ENCODE measurements around the gene DESI1. TPM values are rescaled to one million over a fixed set of nuclear protein-coding genes. Genes with fewer than 3 reads are reported as not detected.

The DESI1 gene
- total and polyA plus RNA-seq, 2 of the 13 experiments (the other 11 are each of a cell fraction or from before 2014, with no cell fraction given): 21.6 to 29.2 TPM

DNA sequence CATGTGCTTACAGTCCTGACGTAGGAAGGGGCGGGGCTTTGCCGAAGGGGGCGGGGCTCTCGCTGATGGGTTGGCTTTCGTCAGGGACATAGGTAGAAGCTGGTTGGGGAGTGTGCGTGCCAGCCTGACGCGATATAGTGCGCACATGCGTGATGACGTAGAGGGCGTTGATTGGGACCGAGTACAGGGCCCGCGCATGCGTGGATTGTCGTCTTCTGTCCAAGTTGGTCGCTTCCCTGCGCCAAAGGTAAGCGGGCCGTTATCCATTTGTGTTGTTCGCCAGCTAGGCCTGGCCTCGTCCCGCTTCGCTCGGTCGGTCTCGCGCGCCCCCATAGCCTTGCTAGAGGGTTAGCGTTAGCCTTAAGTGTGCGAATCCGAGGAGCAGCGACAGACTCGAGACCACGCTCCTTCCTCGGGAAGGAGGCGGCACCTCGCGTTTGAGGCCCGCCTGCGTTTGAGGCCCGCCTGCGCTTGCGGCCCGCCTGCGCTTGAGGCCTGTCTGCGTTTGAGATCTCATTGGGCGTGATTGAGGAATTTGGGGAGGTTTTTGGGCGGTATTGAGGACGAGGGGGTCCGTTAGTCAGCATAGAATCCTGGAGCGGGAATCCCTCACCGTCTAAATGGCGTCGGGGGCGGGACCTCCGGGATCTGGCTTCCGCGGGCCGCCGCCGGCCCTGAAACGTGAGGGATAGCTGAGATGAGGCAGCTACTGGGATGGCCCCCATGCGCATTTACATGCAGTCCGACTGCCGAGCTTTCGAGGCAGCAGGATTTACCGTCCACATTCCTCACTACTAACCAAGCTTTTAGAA is 462 bp upstream of the DESI1 start, which contains the start of gene XRCC6 (continued):
- TF ChIP-seq SOX13 (IDR thresholded peaks at IDR 0.05) (no peak), SOX13 (CRISPR knock-in tag; conservative IDR thresholded peaks at IDR 0.05 in 1 of 2, IDR thresholded peaks at IDR 0.05 in 1 of 2) (no peak), CBX1 (IDR thresholded peaks at IDR 0.05; ENCODE audit: low read depth) (no peak), ONECUT2 (CRISPR knock-in tag; IDR thresholded peaks at IDR 0.05) (0 out of 2 replicates have a peak, but pooled peaks have one; percentile 6), ARNT (IDR thresholded peaks at IDR 0.05) (no peak), GLI4 (CRISPR knock-in tag; IDR thresholded peaks at IDR 0.05; ENCODE audit: borderline replicate concordance) (peak; percentile 84; the same call in 1 of the 2 replicates), AGO2 (optimal IDR thresholded peaks at IDR 0.05; ENCODE audit: low read depth, low read length) (peak; percentile 82), NR1H2 (CRISPR knock-in tag; IDR thresholded peaks at IDR 0.05; ENCODE audit: borderline replicate concordance, low read depth) (peak; percentile 70; the same call in 1 of the 2 replicates), ZNF282 (IDR thresholded peaks at IDR 0.05; ENCODE audit: partially characterized antibody) (no peak), ZNF530 (CRISPR knock-in tag; IDR thresholded peaks at IDR 0.05; ENCODE audit: low read depth) (no peak), MEIS2 (CRISPR knock-in tag; IDR thresholded peaks at IDR 0.05) (no peak), ZNF501 (CRISPR knock-in tag; IDR thresholded peaks at IDR 0.05) (peak; percentile 86), SMARCC2 (IDR thresholded peaks at IDR 0.05) (no peak)
- TF ChIP-seq, protein P1, sequence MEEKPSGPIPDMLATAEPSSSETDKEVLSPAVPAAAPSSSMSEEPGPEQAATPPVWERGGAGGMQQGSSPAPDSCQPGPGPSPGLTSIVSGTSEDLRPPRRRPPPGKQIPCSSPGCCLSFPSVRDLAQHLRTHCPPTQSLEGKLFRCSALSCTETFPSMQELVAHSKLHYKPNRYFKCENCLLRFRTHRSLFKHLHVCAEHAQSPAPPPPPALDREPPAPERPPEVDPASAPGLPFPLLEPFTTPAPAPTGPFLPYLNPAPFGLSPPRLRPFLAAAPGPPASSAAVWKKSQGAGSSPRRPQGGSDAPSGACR (CRISPR knock-in tag; IDR thresholded peaks at IDR 0.05): peak; percentile 98
- TF ChIP-seq, protein P2, sequence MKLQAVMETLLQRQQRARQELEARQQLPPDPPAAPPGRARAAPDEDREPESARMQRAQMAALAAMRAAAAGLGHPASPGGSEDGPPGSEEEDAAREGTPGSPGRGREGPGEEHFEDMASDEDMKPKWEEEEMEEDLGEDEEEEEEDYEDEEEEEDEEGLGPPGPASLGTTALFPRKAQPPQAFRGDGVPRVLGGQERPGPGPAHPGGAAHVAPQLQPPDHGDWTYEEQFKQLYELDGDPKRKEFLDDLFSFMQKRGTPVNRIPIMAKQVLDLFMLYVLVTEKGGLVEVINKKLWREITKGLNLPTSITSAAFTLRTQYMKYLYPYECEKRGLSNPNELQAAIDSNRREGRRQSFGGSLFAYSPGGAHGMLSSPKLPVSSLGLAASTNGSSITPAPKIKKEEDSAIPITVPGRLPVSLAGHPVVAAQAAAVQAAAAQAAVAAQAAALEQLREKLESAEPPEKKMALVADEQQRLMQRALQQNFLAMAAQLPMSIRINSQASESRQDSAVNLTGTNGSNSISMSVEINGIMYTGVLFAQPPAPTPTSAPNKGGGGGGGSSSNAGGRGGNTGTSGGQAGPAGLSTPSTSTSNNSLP (IDR thresholded peaks at IDR 0.05; ENCODE audit: low read depth, low read length): no peak
- TF ChIP-seq, protein P3, sequence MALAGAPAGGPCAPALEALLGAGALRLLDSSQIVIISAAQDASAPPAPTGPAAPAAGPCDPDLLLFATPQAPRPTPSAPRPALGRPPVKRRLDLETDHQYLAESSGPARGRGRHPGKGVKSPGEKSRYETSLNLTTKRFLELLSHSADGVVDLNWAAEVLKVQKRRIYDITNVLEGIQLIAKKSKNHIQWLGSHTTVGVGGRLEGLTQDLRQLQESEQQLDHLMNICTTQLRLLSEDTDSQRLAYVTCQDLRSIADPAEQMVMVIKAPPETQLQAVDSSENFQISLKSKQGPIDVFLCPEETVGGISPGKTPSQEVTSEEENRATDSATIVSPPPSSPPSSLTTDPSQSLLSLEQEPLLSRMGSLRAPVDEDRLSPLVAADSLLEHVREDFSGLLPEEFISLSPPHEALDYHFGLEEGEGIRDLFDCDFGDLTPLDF (CRISPR knock-in tag; IDR thresholded peaks at IDR 0.05): 0 out of 2 replicates have a peak, but pooled peaks have one; percentile 71
- TF ChIP-seq, protein P4, sequence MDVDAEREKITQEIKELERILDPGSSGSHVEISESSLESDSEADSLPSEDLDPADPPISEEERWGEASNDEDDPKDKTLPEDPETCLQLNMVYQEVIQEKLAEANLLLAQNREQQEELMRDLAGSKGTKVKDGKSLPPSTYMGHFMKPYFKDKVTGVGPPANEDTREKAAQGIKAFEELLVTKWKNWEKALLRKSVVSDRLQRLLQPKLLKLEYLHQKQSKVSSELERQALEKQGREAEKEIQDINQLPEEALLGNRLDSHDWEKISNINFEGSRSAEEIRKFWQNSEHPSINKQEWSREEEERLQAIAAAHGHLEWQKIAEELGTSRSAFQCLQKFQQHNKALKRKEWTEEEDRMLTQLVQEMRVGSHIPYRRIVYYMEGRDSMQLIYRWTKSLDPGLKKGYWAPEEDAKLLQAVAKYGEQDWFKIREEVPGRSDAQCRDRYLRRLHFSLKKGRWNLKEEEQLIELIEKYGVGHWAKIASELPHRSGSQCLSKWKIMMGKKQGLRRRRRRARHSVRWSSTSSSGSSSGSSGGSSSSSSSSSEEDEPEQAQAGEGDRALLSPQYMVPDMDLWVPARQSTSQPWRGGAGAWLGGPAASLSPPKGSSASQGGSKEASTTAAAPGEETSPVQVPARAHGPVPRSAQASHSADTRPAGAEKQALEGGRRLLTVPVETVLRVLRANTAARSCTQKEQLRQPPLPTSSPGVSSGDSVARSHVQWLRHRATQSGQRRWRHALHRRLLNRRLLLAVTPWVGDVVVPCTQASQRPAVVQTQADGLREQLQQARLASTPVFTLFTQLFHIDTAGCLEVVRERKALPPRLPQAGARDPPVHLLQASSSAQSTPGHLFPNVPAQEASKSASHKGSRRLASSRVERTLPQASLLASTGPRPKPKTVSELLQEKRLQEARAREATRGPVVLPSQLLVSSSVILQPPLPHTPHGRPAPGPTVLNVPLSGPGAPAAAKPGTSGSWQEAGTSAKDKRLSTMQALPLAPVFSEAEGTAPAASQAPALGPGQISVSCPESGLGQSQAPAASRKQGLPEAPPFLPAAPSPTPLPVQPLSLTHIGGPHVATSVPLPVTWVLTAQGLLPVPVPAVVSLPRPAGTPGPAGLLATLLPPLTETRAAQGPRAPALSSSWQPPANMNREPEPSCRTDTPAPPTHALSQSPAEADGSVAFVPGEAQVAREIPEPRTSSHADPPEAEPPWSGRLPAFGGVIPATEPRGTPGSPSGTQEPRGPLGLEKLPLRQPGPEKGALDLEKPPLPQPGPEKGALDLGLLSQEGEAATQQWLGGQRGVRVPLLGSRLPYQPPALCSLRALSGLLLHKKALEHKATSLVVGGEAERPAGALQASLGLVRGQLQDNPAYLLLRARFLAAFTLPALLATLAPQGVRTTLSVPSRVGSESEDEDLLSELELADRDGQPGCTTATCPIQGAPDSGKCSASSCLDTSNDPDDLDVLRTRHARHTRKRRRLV (CRISPR knock-in tag; IDR thresholded peaks at IDR 0.05): 0 out of 2 replicates have a peak, but pooled peaks have one; percentile 16
- TF ChIP-seq, protein P5, sequence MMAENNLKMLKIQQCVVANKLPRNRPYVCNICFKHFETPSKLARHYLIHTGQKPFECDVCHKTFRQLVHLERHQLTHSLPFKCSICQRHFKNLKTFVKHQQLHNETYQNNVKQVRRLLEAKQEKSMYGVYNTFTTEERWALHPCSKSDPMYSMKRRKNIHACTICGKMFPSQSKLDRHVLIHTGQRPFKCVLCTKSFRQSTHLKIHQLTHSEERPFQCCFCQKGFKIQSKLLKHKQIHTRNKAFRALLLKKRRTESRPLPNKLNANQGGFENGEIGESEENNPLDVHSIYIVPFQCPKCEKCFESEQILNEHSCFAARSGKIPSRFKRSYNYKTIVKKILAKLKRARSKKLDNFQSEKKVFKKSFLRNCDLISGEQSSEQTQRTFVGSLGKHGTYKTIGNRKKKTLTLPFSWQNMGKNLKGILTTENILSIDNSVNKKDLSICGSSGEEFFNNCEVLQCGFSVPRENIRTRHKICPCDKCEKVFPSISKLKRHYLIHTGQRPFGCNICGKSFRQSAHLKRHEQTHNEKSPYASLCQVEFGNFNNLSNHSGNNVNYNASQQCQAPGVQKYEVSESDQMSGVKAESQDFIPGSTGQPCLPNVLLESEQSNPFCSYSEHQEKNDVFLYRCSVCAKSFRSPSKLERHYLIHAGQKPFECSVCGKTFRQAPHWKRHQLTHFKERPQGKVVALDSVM (CRISPR knock-in tag; IDR thresholded peaks at IDR 0.05): peak; percentile 72

All from HepG2 (cell line).